Measurements from ENCODE around the gene NELFE. TPM values are rescaled to one million over a fixed set of nuclear protein-coding genes. Genes with fewer than 3 reads are reported as not detected.
A peak's percentile ranks its signal among the peaks of the same experiment; 100 is the strongest.

The NELFE gene
- total and polyA plus RNA-seq, 2 of the 13 experiments (the other 11 are each of a cell fraction or from before 2014, with no cell fraction given): 51.3 to 69.8 TPM

DNA sequence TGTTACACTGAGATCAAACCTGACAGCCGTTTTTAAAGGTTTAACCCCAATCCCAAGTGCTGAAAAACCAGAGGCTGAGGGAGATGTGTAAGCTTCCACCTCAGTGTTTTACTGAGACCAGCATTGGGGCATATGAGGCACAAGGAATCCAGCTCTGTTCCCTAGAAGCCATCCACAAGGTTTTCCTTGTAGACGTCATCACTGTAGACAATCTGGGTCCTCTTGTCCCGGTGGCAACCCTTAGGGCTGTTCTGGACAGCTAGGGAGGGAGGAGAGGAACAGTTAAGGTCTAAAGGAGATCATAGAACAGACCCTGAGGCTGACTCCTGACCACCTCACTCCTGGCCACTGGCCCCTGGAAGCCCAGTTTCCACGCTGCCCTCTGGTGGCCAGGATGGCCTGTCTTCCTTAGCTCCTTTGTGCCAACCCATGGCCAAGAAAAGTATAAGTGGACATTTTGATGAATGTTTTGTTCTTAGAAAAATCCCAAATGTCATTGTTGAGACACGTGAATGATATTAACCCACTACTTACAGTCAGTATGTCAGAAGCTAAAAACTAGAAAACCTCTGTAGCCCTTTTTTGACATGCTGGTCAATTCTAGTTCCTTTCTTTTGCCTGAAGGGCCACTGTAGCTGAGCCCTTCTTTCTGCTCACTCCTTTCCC is 6.5 kb downstream of the NELFE start (continued):
- TF ChIP-seq, protein P1, sequence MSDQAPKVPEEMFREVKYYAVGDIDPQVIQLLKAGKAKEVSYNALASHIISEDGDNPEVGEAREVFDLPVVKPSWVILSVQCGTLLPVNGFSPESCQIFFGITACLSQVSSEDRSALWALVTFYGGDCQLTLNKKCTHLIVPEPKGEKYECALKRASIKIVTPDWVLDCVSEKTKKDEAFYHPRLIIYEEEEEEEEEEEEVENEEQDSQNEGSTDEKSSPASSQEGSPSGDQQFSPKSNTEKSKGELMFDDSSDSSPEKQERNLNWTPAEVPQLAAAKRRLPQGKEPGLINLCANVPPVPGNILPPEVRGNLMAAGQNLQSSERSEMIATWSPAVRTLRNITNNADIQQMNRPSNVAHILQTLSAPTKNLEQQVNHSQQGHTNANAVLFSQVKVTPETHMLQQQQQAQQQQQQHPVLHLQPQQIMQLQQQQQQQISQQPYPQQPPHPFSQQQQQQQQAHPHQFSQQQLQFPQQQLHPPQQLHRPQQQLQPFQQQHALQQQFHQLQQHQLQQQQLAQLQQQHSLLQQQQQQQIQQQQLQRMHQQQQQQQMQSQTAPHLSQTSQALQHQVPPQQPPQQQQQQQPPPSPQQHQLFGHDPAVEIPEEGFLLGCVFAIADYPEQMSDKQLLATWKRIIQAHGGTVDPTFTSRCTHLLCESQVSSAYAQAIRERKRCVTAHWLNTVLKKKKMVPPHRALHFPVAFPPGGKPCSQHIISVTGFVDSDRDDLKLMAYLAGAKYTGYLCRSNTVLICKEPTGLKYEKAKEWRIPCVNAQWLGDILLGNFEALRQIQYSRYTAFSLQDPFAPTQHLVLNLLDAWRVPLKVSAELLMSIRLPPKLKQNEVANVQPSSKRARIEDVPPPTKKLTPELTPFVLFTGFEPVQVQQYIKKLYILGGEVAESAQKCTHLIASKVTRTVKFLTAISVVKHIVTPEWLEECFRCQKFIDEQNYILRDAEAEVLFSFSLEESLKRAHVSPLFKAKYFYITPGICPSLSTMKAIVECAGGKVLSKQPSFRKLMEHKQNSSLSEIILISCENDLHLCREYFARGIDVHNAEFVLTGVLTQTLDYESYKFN (CRISPR knock-in tag; conservative IDR thresholded peaks at IDR 0.05): no peak
- no peak for TF ChIP-seq ARNT2 (CRISPR knock-in tag; IDR thresholded peaks at IDR 0.05; ENCODE audit: low read depth)
- TF ChIP-seq STAG1 (CRISPR knock-in tag; IDR thresholded peaks at IDR 0.05): peak; percentile 88
- TF ChIP-seq, protein P2, sequence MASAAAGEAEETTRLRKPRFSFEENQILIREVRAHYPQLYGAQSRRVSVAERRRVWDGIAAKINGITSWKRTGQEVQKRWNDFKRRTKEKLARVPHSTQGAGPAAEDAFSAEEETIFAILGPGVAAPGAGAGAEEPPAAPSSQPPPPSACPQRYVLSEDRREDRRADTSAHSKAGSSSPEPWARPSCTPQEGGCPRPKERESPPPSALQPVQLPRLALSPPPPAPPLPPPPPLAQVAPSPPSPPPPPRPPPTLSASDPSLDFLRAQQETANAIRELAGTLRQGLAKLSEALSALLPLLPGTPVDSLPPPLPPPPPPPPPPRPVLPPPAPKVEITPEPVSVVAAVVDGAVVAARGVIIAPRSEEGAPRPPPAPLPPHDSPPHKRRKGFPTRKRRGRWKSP (CRISPR knock-in tag; IDR thresholded peaks at IDR 0.05): no peak
- no peak for TF ChIP-seq HMG20B (CRISPR knock-in tag; conservative IDR thresholded peaks at IDR 0.05)
- TF ChIP-seq ZNF737 (CRISPR knock-in tag; IDR thresholded peaks at IDR 0.05; ENCODE audit: borderline replicate concordance): no peak
- TF ChIP-seq, protein P3, sequence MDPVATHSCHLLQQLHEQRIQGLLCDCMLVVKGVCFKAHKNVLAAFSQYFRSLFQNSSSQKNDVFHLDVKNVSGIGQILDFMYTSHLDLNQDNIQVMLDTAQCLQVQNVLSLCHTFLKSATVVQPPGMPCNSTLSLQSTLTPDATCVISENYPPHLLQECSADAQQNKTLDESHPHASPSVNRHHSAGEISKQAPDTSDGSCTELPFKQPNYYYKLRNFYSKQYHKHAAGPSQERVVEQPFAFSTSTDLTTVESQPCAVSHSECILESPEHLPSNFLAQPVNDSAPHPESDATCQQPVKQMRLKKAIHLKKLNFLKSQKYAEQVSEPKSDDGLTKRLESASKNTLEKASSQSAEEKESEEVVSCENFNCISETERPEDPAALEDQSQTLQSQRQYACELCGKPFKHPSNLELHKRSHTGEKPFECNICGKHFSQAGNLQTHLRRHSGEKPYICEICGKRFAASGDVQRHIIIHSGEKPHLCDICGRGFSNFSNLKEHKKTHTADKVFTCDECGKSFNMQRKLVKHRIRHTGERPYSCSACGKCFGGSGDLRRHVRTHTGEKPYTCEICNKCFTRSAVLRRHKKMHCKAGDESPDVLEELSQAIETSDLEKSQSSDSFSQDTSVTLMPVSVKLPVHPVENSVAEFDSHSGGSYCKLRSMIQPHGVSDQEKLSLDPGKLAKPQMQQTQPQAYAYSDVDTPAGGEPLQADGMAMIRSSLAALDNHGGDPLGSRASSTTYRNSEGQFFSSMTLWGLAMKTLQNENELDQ (CRISPR knock-in tag; IDR thresholded peaks at IDR 0.05; ENCODE audit: borderline replicate concordance): no peak
- no peak for TF ChIP-seq ZNF205 (CRISPR knock-in tag; IDR thresholded peaks at IDR 0.05)
- no peak for TF ChIP-seq ZBTB42 (CRISPR knock-in tag; IDR thresholded peaks at IDR 0.05)
- no peak for TF ChIP-seq SP140L (CRISPR knock-in tag; IDR thresholded peaks at IDR 0.05; ENCODE audit: borderline replicate concordance)
- no peak for TF ChIP-seq ARHGAP35 (CRISPR knock-in tag; IDR thresholded peaks at IDR 0.05; ENCODE audit: borderline replicate concordance)
- TF ChIP-seq HOXD1 (CRISPR knock-in tag; IDR thresholded peaks at IDR 0.05): no peak
- no peak for TF ChIP-seq ZNF510 (CRISPR knock-in tag; IDR thresholded peaks at IDR 0.05; ENCODE audit: low read depth)
- TF ChIP-seq, protein P4, sequence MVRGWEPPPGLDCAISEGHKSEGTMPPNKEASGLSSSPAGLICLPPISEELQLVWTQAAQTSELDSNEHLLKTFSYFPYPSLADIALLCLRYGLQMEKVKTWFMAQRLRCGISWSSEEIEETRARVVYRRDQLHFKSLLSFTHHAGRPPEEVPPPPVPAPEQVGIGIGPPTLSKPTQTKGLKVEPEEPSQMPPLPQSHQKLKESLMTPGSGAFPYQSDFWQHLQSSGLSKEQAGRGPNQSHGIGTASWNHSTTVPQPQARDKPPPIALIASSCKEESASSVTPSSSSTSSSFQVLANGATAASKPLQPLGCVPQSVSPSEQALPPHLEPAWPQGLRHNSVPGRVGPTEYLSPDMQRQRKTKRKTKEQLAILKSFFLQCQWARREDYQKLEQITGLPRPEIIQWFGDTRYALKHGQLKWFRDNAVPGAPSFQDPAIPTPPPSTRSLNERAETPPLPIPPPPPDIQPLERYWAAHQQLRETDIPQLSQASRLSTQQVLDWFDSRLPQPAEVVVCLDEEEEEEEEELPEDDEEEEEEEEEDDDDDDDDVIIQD (CRISPR knock-in tag; IDR thresholded peaks at IDR 0.05; ENCODE audit: low read depth): peak; percentile 40; the same call in 1 of the 2 replicates
- no peak for TF ChIP-seq ZNF652 (CRISPR knock-in tag; IDR thresholded peaks at IDR 0.05; ENCODE audit: borderline replicate concordance, low read depth)
- TF ChIP-seq IRF2 (CRISPR knock-in tag; IDR thresholded peaks at IDR 0.05): peak; percentile 73
- TF ChIP-seq ZNF547 (CRISPR knock-in tag; IDR thresholded peaks at IDR 0.05): no peak
- TF ChIP-seq, protein P5, sequence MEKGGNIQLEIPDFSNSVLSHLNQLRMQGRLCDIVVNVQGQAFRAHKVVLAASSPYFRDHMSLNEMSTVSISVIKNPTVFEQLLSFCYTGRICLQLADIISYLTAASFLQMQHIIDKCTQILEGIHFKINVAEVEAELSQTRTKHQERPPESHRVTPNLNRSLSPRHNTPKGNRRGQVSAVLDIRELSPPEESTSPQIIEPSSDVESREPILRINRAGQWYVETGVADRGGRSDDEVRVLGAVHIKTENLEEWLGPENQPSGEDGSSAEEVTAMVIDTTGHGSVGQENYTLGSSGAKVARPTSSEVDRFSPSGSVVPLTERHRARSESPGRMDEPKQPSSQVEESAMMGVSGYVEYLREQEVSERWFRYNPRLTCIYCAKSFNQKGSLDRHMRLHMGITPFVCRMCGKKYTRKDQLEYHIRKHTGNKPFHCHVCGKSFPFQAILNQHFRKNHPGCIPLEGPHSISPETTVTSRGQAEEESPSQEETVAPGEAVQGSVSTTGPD (CRISPR knock-in tag; IDR thresholded peaks at IDR 0.05): no peak
- TF ChIP-seq GATA4 (IDR thresholded peaks at IDR 0.05; ENCODE audit: borderline replicate concordance, low read depth): no peak
